Right renal cortex interstitium (tissue), 3 donors: Measurements from ENCODE around the gene MYMK. TPM values are rescaled to one million over a fixed set of nuclear protein-coding genes. Genes with fewer than 3 reads are reported as not detected.

Experiments
- DNase-seq, 3 donors: peaks; one replicate each; pipeline ENCODE4 v3.0.0-alpha.2; 2013; ENCODE audit warnings: low read depth in 3 of 3, low spot score in 2 of 3
- polyA plus RNA-seq, 3 donors: library from polyadenylated mRNA; unstranded; fragments of 120-200 nt; gene quantifications; one replicate each; pipeline ENCODE4 v1.2.1, GENCODE V29; 2013; ENCODE audit not compliant: insufficient read length in 3 of 3

Gene MYMK
- polyA plus RNA-seq, 3 donors: not detected

DNA sequence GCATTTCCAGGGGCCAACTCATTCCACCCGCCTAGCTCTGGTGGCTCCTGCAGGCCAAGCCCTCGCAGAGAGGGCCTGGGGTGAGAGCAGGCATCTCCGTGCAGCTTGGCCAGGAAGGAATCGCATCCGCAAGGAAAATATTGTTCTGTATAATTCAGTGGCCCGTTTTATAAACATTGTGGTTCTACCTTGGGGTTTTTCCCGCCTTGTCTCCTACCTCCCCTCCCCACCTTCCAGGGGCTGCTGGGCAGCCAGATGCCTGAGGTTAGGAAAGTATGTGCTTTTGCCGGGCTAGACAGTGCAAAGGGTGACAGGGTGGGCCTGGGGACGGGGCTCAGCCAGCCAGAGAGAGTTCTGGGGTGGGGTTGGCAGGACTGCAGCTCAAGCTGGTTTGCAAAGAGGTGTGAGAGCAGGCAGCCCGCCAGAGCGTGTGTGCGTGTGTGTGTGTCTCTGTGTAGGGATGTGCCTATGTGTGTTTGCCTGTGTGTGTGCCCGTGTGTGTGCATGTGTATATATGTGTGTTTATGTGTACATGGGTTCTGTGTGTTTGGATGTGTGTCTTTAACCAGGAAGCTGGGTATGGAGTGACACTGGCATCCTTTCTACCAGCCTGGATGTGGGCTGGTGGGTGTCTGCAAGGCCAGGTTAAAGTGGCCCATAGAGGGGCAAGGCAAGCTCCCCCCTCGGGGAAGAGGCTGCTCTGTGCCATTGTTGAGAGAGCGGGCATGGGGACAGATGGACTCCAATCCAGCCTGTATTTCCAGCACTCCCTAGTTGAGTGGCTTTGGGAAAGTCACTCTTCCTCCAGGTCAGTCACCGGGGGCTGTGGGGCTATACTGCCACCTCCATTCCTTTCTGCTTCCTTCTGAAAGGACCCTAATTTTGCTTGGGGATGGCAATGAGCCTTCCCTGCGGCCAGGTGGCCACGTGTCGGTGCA is 35.2 kb downstream of the MYMK start:
- no peak for DNase-seq

DNA sequence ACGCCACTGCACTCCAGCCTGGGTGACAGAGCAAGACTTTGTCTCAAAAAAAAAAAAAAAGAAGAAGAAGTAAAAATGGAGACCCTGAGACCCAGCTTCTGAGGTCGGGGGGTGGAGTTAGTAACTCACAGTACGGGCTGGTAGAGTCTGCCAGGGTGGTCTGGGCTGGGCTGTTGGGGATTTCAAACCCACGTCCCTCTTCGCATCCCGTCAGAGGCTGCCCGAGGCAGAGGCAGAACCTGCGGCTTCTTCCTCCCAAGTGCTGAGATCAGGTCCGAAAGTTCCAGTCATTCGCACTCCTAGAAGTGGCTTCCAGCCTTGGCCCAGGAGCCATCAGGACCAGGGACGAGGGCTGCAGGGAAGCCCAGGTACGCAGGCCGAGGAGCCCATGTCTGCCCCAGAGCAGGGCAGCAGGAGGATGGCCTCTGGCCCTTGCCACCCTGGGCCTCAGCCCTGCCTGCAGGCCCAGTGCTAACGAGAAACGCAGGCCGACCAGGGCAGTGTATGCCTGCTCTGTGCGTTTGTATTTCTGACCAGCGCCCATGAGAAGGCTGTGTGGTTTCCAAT is 36.0 kb downstream of the MYMK start:
- no peak for DNase-seq

- DNase-seq: no peak
These were observed 37.4 kb downstream of the MYMK start for GRCh38 chr9:133487331-133487725.

DNA sequence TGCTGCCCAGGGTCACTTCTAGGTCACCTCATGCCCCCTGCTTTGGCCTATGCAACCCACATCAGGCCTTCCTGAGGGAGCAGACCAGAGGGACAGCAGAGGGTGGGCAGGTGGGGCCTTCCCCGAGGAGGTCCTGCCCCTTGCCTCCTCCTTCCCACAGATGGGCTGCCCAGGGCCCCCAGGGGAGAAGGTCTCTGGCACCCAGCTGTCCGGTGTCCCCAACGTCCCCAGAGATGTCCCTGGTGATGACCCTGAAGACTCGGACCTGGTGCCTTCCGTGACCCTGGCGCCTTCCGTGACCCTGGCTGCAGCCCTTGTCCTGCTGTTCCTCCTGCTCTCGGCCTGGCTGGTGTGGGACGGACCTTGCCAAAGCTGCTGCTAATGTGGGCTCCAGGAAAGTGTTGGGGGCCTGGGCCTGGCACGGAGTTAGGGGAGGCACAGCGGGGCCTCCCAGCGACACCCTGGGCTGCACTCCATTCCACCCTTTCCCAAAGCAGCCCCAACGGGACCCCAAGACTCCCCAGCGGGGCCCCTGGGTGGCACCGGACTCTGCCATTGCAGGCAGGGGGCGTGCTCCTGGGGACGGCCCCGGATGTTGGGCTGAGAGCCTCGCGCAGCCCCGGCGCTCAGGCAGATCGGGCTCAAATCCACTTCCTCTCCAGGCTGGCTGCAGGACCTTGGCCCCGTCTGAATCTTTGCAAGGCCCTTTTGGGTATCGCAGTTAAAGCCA is 39.1 kb downstream of the MYMK start:
- no peak for DNase-seq

DNA sequence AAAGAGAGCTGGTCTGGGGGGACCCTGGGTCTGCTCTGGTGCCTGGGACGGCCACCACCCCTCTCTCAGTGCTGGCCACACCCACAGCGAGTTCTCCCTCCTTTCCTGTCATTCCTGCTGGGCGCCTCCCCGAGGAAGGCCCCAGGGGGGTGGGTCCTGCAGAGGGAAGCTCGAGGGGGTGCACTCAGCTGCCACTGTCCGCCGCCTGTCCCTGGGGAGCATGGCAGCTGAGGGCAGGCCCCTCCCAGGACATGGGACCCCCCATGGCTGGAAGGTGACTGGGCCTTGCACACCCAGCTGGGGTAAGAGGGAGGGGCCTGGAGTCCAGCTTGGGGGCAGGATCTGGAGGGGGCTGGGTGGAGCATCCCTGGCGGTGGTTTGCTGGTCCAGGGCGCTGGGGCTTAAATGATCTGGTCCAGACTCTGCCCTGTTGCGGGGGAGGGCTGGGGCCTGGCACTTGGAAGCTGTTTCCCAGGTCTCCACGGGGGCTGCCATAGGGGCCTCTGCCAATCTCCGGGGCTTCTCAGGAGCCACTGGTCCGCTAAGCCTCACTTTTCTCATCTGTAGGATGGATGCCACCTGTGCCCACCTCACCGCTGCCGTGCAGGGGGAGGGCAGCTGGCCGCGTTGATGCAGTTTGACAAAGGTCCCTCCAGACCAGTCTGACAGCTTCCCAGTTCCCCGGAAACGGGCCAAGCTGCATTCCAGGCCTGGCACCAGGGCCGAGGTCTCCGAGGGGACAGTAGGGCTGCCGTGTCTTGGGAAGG is 39.9 kb downstream of the MYMK start:
- DNase-seq: no peak

DNA sequence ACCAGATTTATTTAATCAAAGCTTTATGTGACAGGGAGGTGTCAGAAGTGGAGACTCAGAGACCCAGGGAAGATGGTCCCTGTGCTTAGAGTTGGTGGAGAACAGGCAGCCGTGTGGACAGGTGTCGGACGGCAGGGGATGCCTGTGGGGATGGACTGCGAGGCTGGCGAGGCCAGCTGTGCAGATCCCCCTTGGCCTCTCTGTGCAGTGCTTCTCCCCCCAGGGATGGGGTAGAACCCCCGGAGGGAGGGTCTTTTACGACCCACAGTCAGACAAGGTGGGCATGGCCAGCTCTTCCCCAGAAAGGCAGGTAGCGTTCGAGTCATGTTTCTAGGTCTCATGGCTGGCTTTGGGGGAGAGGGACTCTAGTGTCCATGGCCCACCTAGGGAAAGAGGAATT is 41.1 kb downstream of the MYMK start:
- DNase-seq: no peak

GRCh38 chr9:133478851-133479711 is 45.7 kb downstream of the MYMK start, which contains the start of gene SLC2A6:
SLC2A6 (minus strand) TSS chr9:133479099; CDS start chr9:133479059, 40 bp downstream.
- no peak for DNase-seq

DNA sequence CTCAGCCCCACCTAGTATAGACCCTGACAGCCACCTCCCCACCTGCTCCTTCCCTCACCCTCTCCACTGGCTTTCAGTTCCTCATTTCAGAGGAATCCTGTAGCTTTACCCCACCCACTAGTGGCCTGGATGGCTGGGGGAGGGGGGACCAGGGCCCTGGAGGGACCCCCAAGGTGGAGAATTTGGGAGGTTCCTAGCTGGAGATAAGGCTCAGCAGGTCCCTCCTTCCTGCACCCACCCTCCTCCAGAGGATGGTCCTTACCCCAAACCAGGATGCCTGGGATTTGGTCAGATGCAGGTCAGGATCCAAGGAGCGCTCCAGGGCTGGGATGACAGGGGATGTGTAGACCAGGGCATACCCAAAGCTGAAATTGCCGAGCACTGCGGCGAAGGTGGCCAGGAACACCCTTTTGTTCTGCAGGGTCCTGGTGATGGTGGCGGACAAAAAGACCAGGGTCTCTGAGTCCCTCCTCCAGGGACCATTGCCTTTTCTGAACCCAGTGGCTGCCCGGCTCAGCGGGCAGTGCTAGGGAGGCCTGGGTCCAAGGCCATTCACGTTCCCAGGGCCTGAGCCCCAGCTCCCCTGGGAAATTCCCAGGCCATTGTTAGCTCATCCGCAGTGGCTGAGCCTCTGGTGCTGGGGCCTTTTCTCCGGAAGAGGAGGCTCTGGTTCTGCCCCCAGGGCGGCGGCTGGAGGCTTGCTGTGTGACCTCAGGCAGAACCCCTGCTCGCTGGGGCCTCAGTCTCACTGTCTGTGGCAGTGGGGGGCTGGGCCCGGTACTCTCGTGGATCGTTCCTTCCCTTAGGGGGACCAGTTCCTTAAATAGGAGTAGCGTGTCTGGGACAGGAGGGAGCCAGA is 46.5 kb downstream of the MYMK start:
- no peak for DNase-seq

DNA sequence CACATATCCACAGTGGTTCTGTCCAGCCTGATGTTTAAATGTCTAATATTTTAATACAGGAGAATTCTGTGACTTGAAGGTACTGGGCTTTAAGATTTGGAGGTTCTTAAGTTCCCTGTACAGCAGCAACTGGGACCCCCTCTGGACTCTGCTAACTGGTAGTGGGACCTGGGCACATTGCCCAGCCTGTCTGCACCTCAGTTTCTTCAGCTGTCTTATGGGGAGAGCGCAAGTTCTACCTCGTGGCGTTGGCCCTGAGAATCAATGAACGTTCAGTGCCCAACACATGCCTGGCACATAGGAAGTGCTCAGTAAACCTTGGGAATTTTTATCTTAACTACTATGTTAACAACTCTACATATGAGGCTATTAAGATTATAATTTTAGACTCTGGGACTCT is 47.3 kb downstream of the MYMK start:
- no peak for DNase-seq

DNA sequence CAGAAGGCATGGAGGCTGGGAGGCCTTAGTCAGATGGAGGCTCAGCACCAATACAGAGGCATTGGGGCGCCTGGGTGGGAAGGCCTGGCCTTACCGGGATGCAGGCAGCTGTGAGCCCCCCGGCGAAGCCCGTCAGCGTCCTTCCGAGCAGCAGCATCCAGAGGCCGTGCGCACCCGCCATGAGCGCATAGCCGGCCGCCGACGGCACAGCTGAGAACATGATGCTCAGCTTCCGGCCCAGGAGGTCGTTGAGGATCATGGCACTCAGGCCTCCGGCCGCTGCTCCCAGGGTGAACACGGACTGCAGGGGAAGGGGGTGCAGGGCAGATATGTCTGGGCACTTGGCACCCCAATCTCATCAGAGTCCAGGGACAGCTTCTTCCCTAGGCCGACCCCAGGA is 47.8 kb downstream of the MYMK start:
- no peak for DNase-seq

GRCh38 chr9:133476036-133476931 is 48.5 kb downstream of the MYMK start:
- DNase-seq: no peak

DNA sequence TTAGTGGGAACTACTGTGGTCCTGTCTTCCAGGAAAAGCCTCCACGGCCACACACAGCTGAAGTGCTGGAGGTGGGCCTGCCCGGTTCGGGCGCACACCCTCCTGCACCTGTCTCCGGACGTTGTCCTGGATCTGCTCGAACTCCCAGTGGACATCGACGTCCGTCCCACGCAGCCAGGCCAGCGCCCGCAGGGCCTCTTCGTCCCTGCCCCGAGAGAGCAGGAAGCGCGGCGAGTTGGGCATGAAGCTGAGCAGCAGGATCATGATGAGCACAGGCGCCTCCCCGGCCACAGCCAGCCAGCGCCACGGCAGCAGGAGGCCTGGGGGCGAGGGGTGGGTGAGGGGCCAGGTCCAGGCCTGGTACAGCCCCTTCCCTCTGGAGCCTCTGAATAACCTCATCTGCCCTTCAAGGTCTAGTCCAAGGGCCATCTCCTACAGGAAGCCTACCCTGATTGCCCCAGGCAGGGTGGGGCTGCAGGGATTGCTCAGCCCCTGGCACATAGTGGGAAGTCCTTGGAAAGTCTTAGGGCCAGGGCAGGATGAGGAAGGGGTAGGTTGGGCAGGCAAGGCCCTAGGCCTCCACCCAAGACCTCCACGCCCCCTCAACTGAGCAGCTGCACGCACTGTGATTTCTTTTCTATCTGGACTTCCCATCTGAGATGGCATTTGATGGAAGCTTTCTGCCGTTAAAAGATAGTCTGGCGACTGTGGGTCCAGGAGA is 49.3 kb downstream of the MYMK start:
- no peak for DNase-seq

DNA sequence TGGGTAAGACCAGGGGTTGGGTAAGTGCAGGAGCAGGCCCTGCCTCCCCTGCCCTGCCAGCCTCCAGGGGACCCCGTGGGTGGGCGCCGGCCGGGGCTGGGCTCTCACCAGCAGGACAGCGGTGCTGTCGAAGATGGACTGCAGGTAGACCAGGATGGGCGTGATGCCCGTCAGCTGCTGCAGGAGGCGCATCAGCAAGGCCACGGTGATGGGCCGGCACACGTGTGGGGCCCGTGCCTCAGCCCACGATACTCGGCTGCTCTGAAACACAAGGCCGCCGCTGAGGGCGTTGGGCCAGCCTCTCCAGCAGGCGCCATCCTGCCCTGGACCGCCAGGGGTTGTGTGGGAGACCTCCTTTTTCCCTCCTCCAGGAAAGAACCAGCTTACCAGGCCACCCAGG is 49.9 kb downstream of the MYMK start:
- no peak for DNase-seq

- DNase-seq: no peak
These were observed 50.5 kb downstream of the MYMK start for GRCh38 chr9:133474215-133474614.

DNA sequence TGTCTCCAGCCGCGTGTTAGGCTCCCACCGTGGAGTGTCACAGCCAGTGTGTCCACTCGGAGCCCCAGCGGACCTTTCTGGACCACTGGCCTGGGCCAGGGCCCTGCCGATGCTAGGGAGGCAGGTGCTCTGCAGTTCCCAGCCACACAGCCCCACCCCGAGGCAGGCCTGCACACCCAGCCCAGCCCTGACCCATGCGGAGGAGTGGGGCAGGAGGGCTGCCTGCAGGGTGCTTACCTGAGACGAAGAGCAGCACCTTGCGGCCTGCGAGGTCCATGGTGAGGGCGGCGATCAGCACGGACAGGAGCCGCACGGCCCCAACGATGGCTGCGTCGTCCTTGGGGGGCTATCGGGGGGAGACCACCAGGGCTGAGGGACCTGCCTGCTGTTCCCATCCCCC is 51.0 kb downstream of the MYMK start:
- DNase-seq: no peak

DNA sequence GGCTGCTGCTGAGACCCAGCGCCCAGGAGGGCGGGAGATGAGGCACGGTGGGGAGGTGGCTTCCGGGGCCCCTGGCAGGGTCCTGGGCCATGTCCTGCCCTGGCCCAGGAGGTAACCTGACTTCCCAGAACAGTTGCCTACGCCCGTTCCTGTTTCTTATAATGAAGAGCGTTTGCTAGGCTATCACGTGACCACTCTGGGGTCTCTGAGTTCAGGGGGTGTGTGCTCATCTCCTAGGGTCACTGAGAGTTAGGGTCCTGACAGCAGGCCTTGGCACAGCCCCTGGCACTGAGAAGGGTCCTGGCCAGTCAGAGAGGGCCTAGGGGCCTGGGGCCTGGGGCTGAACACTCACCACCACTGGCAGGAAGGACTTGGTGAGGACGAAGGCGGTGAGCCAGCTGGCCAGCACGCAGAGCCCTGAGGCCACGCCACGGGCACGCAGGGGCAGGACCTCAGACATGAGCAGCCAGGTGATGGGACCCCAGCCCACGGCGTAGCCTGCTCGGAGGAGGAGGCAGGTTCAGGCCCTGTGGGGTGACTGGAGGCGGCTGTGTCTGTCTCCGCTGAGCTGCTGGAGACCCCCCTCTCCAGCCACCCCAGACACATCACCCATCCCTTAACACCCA is 51.9 kb downstream of the MYMK start:
- DNase-seq: no peak

DNA sequence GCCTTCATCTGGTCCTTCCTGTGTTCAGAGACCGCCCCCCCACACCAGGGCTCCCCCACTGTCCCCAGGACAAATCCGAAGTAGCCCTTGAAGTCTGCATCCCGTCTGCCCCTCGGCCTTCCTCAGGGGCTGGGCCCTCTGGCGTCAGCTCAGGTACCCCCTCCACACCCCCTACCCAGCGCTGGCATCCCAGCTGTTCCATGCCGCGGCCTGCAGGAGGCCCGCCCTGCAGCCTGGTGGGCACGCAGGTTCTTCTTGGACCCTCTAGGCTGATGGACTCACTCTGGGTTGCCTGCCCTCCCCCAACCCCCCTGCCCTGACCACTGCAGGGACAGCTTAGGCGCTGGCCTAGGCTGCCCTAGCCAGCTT is 52.5 kb downstream of the MYMK start:
- no peak for DNase-seq
